Measurements from ENCODE around the gene ST6GALNAC3.

Gene ST6GALNAC3

DNA sequence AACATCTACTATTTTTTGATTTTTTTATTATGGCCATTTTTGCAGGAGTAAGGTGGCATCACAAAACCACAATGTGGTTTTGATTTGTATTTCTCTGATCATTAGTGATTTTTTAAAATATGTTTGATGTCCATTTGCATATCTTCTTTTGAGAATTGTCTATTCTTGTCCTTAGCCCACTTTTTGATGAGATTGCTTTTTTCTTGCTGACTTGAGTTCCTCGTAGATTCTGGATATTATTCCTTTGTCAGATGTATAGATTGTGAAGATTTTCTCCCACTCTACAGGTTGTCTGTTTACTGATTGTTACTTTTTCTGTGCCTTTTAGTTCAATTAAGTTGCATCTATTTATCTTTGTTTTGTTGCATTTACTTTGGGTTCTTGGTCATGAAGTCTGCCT, 375.7 kb downstream of the ST6GALNAC3 start:
- Histone ChIP-seq H3K9me3 (ENCODE audit: severe bottlenecking) (no peaks in the 10 kb centered on the region), H3K4me1 (ENCODE audit: insufficient read depth, poor library complexity, severe bottlenecking) (no peaks in the 10 kb centered on the region), H3K36me3 (ENCODE audit: low read depth) (no peaks in the 10 kb centered on the region), H3K27me3 (ENCODE audit: insufficient read depth, poor library complexity, severe bottlenecking) (peaks cover 4% of the 10 kb centered on the region), H3K27ac (ENCODE audit: poor library complexity, severe bottlenecking) (no peak overlapping the region), H3K4me3 (ENCODE audit: severe bottlenecking) (no peak overlapping the region)
- TF ChIP-seq, protein P1, sequence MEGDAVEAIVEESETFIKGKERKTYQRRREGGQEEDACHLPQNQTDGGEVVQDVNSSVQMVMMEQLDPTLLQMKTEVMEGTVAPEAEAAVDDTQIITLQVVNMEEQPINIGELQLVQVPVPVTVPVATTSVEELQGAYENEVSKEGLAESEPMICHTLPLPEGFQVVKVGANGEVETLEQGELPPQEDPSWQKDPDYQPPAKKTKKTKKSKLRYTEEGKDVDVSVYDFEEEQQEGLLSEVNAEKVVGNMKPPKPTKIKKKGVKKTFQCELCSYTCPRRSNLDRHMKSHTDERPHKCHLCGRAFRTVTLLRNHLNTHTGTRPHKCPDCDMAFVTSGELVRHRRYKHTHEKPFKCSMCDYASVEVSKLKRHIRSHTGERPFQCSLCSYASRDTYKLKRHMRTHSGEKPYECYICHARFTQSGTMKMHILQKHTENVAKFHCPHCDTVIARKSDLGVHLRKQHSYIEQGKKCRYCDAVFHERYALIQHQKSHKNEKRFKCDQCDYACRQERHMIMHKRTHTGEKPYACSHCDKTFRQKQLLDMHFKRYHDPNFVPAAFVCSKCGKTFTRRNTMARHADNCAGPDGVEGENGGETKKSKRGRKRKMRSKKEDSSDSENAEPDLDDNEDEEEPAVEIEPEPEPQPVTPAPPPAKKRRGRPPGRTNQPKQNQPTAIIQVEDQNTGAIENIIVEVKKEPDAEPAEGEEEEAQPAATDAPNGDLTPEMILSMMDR (IDR thresholded peaks at IDR 0.05; ENCODE audit: poor library complexity, severe bottlenecking) = no peak
- no peak for ATAC-seq (ENCODE audit: low read depth)
- DNase-seq (ENCODE audit: low spot score) = no peak

DNA sequence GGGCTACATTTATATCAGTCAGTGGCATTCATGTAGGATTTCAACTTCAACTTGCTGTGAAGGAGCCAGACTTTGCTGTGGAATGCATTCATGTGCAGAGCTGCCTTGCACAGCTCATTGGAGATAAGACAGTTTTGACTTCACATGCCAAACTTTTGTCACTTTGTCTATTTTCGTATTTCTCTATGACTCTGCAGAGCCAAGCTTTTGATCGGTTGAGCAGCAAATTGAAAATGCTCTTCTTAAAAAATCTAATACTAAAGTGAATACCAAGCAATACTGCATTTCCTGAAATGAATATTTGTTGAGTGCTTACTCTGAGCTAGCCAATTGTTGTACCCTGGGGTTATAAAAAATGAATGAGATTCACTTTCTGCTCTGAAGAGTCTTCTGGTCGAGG, 388.7 kb downstream of the ST6GALNAC3 start:
- no peak for ATAC-seq (ENCODE audit: low read depth)
- TF ChIP-seq, protein P1 (IDR thresholded peaks at IDR 0.05; ENCODE audit: poor library complexity, severe bottlenecking) = no peak

DNA sequence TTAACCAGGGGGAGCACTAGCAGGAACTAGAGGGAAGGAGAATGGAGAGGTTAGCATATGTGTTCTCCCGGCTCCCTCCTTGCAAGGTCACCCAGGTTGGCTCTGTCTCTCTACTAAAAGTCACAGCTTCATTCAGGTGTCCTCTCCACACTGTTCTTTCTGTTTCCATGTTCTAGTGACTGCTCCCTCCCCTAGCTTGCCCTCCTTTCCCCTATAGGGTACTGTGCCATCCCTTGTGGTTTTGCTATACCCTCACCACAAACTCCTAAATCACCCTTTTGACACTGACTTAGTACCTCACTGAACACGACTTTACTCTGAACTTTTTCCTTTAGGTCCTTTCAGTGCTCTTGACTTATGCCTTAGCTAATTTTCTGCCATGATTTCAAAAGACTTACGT, 389.3 kb downstream of the ST6GALNAC3 start:
- TF ChIP-seq, protein P1 (IDR thresholded peaks at IDR 0.05; ENCODE audit: poor library complexity, severe bottlenecking) = no peak
- H3K4me1 ChIP-seq (ENCODE audit: insufficient read depth, poor library complexity, severe bottlenecking) = no peaks in the 10 kb centered on the region
- no peak overlapping the region for H3K27ac ChIP-seq (ENCODE audit: poor library complexity, severe bottlenecking)
- H3K9me3 ChIP-seq (ENCODE audit: severe bottlenecking) = no peaks in the 10 kb centered on the region
- no peak for ATAC-seq (ENCODE audit: low read depth)
- no peak overlapping the region for H3K4me3 ChIP-seq (ENCODE audit: severe bottlenecking)
- H3K36me3 ChIP-seq (ENCODE audit: low read depth) = no peaks in the 10 kb centered on the region
- no peak for DNase-seq (ENCODE audit: low spot score)
- no peaks in the 10 kb centered on the region for H3K27me3 ChIP-seq (ENCODE audit: insufficient read depth, poor library complexity, severe bottlenecking)

More for the DNA sequence above, 388.7 kb downstream of the ST6GALNAC3 start:
- Histone ChIP-seq H3K4me1 (ENCODE audit: insufficient read depth, poor library complexity, severe bottlenecking) (no peaks in the 10 kb centered on the region), H3K27me3 (ENCODE audit: insufficient read depth, poor library complexity, severe bottlenecking) (no peaks in the 10 kb centered on the region), H3K4me3 (ENCODE audit: severe bottlenecking) (no peak overlapping the region), H3K27ac (ENCODE audit: poor library complexity, severe bottlenecking) (no peak overlapping the region), H3K9me3 (ENCODE audit: severe bottlenecking) (no peaks in the 10 kb centered on the region), H3K36me3 (ENCODE audit: low read depth) (no peaks in the 10 kb centered on the region)
- no peak for DNase-seq (ENCODE audit: low spot score)

DNA sequence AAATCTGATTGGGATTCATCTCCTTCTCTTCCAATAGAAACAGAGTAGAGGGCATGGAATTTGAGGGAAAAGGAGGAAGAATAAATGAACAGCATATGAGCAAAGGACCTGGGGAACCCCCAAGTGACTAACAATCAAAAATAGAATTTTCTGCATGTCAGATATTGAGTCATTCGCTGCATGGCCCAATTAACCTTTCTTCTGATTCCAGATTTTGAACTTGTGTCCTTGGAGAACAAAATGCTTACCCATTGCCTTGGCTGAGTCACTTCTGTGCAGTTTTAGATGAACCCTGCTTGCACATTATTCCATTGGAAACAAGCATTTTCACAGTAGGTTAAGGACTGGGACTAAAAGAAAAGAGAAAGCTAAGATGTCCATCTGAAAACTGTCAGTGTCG, 390.5 kb downstream of the ST6GALNAC3 start:
- TF ChIP-seq, protein P1 (IDR thresholded peaks at IDR 0.05; ENCODE audit: poor library complexity, severe bottlenecking) = no peak
- H3K27me3 ChIP-seq (ENCODE audit: insufficient read depth, poor library complexity, severe bottlenecking) = no peaks in the 10 kb centered on the region
- H3K9me3 ChIP-seq (ENCODE audit: severe bottlenecking) = no peaks in the 10 kb centered on the region
- ATAC-seq (ENCODE audit: low read depth) (no peak), DNase-seq (ENCODE audit: low spot score) (no peak)
- no peak overlapping the region for H3K27ac ChIP-seq (ENCODE audit: poor library complexity, severe bottlenecking)
- H3K4me3 ChIP-seq (ENCODE audit: severe bottlenecking) = no peak overlapping the region
- H3K4me1 ChIP-seq (ENCODE audit: insufficient read depth, poor library complexity, severe bottlenecking) = no peaks in the 10 kb centered on the region
- H3K36me3 ChIP-seq (ENCODE audit: low read depth) = no peaks in the 10 kb centered on the region

DNA sequence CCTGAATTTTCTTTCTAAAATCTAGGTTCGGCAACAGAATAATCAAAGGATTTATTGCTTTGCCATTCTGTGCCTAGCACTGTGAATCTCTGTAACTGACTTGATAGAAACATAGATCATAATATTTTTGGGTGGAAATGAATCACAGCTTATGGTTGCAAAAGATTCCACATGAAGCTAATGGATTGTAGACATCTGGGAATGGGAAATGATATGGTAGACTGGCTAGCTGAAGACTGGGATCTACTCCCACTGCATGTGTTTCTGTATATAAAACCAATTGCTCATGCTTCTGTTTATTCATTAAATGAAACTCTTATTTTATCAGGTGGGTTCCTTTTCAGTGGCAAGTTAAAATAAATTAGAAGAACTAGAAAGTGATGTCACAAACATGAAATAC, 395.6 kb downstream of the ST6GALNAC3 start:
- Histone ChIP-seq H3K4me1 (ENCODE audit: insufficient read depth, poor library complexity, severe bottlenecking) (no peaks in the 10 kb centered on the region), H3K9me3 (ENCODE audit: severe bottlenecking) (no peaks in the 10 kb centered on the region), H3K4me3 (ENCODE audit: severe bottlenecking) (no peak overlapping the region), H3K27me3 (ENCODE audit: insufficient read depth, poor library complexity, severe bottlenecking) (no peaks in the 10 kb centered on the region), H3K36me3 (ENCODE audit: low read depth) (no peaks in the 10 kb centered on the region), H3K27ac (ENCODE audit: poor library complexity, severe bottlenecking) (no peak overlapping the region)
- DNase-seq (ENCODE audit: low spot score) (no peak), ATAC-seq (ENCODE audit: low read depth) (no peak)
- TF ChIP-seq, protein P1 (IDR thresholded peaks at IDR 0.05; ENCODE audit: poor library complexity, severe bottlenecking) = no peak
